HFFc6 (cell line): ENCODE results near the gene PARP11. TPM values are rescaled to one million over a fixed set of nuclear protein-coding genes. Genes with fewer than 3 reads are reported as not detected.

Experiments
- DNase-seq: peaks from one replicate; pipeline ENCODE4 v3.0.0-alpha.2; 2018
- H3K27ac Mint-ChIP-seq: 2 replicates; pipeline ENCODE4 v1.8.0; 2020; ENCODE audit warnings: mild to moderate bottlenecking, mixed read lengths
- H3K27me3 Mint-ChIP-seq: 2 replicates; pipeline ENCODE4 v1.8.0; 2021; ENCODE audit warnings: mild to moderate bottlenecking, moderate library complexity, mixed read lengths; ENCODE audit not compliant: insufficient read depth
- H3K36me3 Mint-ChIP-seq: 2 replicates; pipeline ENCODE4 v1.8.0; 2021; ENCODE audit warnings: low read depth, mixed read lengths
- H3K4me1 Mint-ChIP-seq: 2 replicates; pipeline ENCODE4 v1.8.0; 2020; ENCODE audit warnings: low read depth, mixed read lengths
- H3K4me3 Mint-ChIP-seq: 2 replicates; pipeline ENCODE4 v1.8.0; 2020; ENCODE audit warnings: mild to moderate bottlenecking, moderate library complexity, mixed read lengths
- H3K9me3 Mint-ChIP-seq: 2 replicates; pipeline ENCODE4 v1.8.0; 2020; ENCODE audit warnings: mild to moderate bottlenecking, mixed read lengths
- CTCF ChIP-seq: fragments of 200-600 bp; sonication (generic); IDR thresholded peaks from 2 replicates; pipeline ENCODE4 v1.5.0; 2021; ENCODE audit warnings: antibody characterized with exemption, mild to moderate bottlenecking
- total RNA-seq, 6 experiments: library from RNA; stranded (reverse); fragmentation: NEBNext Ultra II Directional; extraction: Animal tissue kit (Norgen Biotek cat#: 25700); gene quantifications; 2 replicates in 1 of 6; 3 replicates in 5 of 6; pipeline ENCODE4 v1.2.3, GENCODE V29; 2021

PARP11 gene
- total RNA-seq, 6 experiments from 2014 or later: 3.2 to 5.0 (median 3.3) TPM

GRCh38 chr12:3770891-3771290 lies 102.3 kb downstream of the PARP11 start:
- H3K4me1 Mint-ChIP-seq: peaks cover 10% of the 10 kb centered on the region
- H3K9me3 Mint-ChIP-seq: no peaks in the 10 kb centered on the region; the same call in 1 of the 2 replicates
- peak; percentile 70 for DNase-seq
- H3K27me3 Mint-ChIP-seq: peaks cover 6% of the 10 kb centered on the region
- H3K36me3 Mint-ChIP-seq: no peaks in the 10 kb centered on the region
- H3K27ac Mint-ChIP-seq: no peak overlapping the region
- TF ChIP-seq CTCF: no peak
- H3K4me3 Mint-ChIP-seq: no peak overlapping the region

GRCh38 chr12:3768911-3769447 lies 104.2 kb downstream of the PARP11 start:
- DNase-seq: no peak
- no peak for TF ChIP-seq CTCF
- no peak overlapping the region for H3K27ac Mint-ChIP-seq
- peaks cover 10% of the 10 kb centered on the region for H3K4me1 Mint-ChIP-seq
- no peak overlapping the region for H3K4me3 Mint-ChIP-seq
- H3K27me3 Mint-ChIP-seq: peaks cover 8% of the 10 kb centered on the region
- H3K9me3 Mint-ChIP-seq: no peaks in the 10 kb centered on the region; the same call in 1 of the 2 replicates
- no peaks in the 10 kb centered on the region for H3K36me3 Mint-ChIP-seq

DNA sequence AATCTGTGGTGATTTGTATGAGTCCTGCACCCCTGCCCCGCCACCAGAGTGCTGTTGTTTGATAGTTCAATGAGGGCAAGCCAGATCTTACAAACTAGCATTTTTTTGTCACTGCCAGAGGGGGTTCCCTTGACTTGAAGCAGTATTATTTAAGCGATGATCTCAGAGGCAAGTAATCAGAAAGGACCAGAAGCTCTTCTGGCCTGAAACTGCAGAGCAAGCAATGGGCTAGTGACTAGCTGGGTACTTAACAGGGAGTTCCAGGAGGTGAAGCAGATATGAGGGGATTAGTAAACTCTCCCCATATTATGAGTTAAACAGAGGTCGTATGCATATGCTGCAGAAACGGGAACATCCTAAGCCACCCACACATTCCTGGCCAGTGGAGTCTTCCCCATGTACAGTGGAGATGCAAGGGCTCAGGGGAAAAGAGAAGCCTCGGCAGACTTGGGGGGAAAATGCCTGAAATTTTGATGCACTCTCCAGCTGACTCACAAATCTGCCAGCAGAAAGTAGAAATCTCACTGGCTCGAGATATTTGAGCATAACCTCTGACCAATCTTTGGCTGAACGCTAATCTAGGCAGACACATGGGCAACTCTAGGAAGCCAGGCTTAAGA lies 112.0 kb downstream of the PARP11 start:
- Mint-ChIP-seq H3K9me3 (no peaks in the 10 kb centered on the region), H3K4me1 (no peaks in the 10 kb centered on the region), H3K36me3 (no peaks in the 10 kb centered on the region), H3K27me3 (peaks cover 36% of the 10 kb centered on the region), H3K4me3 (no peak overlapping the region), H3K27ac (no peak overlapping the region)
- TF ChIP-seq CTCF: no peak
- no peak for DNase-seq

GRCh38 chr12:3759878-3760277 lies 113.3 kb downstream of the PARP11 start:
- no peak overlapping the region for H3K4me3 Mint-ChIP-seq
- DNase-seq: no peak
- H3K27me3 Mint-ChIP-seq: peaks cover 37% of the 10 kb centered on the region
- no peaks in the 10 kb centered on the region for H3K4me1 Mint-ChIP-seq
- H3K36me3 Mint-ChIP-seq: no peaks in the 10 kb centered on the region
- no peak overlapping the region for H3K27ac Mint-ChIP-seq
- H3K9me3 Mint-ChIP-seq: no peaks in the 10 kb centered on the region
- TF ChIP-seq CTCF: no peak

Other genes with a start within 250 kb of the PARP11 start
- under 1 TPM; 0.13 to 0.37 (median 0.18) TPM for gene CRACR2A, start 120.3 kb downstream of the PARP11 start, total RNA-seq